GM10266 (cell line): ENCODE results near the gene PADI3.

Experiments
- DNase-seq: peaks from one replicate; pipeline ENCODE4 v3.0.0; 2012; ENCODE audit errors: extremely low spot score
- CTCF ChIP-seq: IDR thresholded peaks from 2 replicates; pipeline ENCODE4 v1.5.1; 2012; ENCODE audit warnings: mild to moderate bottlenecking, low read depth; ENCODE audit not compliant: control insufficient read depth, insufficient read depth; ENCODE audit errors: missing control alignments

The PADI3 gene

GRCh38 chr1:17225140-17225539 lies 23.8 kb upstream of the PADI3 start:
- TF ChIP-seq CTCF = no peak

GRCh38 chr1:17227358-17227915 lies 21.5 kb upstream of the PADI3 start:
- no peak for TF ChIP-seq CTCF

More at GRCh38 chr1:17225140-17225539, 23.8 kb upstream of the PADI3 start:
- no peak for DNase-seq

DNA sequence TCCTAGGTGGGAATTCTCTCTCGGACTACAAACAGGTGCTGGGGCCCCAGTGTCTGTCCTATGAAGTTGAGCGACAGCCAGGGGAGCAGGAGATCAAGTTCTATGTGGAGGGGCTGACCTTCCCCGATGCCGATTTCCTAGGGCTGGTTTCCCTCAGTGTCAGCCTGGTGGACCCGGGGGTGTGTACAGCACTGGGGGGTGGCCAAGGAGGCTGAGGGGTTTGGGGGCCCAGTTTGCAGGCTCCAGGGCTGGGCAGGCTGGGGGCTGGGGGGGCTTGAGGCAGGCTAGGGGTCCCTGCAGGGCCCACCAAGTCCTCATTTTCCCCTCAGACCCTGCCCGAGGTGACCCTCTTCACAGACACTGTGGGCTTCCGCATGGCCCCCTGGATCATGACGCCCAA lies 20.3 kb upstream of the PADI3 start:
- no peak for TF ChIP-seq CTCF
- DNase-seq = no peak

More at GRCh38 chr1:17227358-17227915, 21.5 kb upstream of the PADI3 start:
- DNase-seq = no peak

- TF ChIP-seq CTCF = no peak
- DNase-seq = no peak
Observed at GRCh38 chr1:17229379-17229778, 19.5 kb upstream of the PADI3 start.

DNA sequence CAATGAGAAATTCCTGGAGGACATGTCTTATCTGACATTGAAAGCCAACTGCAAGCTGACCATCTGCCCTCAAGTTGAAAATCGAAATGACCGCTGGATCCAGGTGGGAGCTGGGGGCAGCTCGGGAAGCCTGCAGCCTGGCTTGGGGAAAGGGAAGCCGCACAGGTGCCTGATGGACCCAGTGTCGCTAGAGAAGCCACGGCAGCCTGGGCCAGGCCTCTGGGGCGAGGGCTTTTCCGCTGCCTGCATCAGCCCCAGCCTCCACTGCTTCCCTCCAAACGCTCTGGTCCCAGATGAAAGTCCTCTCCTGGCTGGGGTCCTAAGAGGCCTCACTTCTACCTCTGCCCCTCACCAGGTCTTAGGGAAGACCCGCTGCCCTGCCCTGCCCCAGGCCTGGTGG lies 18.8 kb upstream of the PADI3 start:
- no peak for TF ChIP-seq CTCF
- no peak for DNase-seq

DNA sequence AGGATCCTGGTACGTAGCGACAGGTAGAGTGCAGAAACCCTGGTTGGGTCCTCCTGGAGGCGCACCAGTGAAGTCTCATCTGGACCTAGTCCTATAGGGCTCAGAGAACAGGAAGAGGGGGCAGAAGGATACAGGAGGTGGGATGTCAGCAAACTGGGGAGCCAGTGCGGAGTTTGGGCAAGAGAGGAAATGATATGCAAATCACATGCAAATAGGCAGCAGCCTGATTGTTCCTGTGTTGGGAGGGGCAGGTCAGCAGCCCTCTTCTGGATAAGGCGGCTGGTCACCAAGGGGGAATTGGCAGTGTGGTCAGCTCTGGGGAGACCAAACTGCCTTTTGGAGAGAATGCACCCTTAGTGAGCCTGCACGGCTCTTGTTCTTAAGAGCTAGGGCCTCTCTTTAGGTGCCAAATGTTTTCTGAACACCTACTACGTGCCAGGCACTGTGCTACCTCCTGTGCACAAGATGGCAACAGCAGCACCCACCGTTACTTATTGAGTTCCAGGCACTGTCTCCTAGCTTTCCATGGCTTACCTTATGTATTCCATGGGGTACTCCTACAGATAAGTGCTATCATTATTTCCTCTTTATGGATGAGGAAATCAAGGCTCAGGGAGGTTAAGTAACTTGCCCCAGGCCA lies 18.1 kb upstream of the PADI3 start:
- TF ChIP-seq CTCF = no peak
- DNase-seq = no peak
